Measurements from ENCODE around the gene C17orf107.

- TF ChIP-seq, protein P1, sequence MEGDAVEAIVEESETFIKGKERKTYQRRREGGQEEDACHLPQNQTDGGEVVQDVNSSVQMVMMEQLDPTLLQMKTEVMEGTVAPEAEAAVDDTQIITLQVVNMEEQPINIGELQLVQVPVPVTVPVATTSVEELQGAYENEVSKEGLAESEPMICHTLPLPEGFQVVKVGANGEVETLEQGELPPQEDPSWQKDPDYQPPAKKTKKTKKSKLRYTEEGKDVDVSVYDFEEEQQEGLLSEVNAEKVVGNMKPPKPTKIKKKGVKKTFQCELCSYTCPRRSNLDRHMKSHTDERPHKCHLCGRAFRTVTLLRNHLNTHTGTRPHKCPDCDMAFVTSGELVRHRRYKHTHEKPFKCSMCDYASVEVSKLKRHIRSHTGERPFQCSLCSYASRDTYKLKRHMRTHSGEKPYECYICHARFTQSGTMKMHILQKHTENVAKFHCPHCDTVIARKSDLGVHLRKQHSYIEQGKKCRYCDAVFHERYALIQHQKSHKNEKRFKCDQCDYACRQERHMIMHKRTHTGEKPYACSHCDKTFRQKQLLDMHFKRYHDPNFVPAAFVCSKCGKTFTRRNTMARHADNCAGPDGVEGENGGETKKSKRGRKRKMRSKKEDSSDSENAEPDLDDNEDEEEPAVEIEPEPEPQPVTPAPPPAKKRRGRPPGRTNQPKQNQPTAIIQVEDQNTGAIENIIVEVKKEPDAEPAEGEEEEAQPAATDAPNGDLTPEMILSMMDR (IDR thresholded peaks at IDR 0.05): no peak
- TF ChIP-seq ZFX (IDR thresholded peaks at IDR 0.05; ENCODE audit: borderline replicate concordance): no peak
Measured at GRCh38 chr17:4893721-4894560, 5.4 kb upstream of the C17orf107 start.

Data from 22Rv1 (cell line).